ENCODE measurements around the gene TTC21B.

- TF ChIP-seq CTCF (IDR thresholded peaks at IDR 0.05), result no peak
- no peak for TF ChIP-seq POLR2A (IDR thresholded peaks at IDR 0.05)
These were observed 56.5 kb downstream of the TTC21B start for GRCh38 chr2:165897074-165897473.

Measured in vagina (tissue), 2 donors.